Urothelium cell line (cell line): ENCODE measurements around the gene STK39.

ENCODE experiments used
- DNase-seq: peaks from one replicate; pipeline ENCODE4 v3.0.0; 2011; ENCODE audit warnings: low spot score, mixed read lengths
- FAIRE-seq: peaks from 2 replicates; lab custom pipeline; 2011; peaks lifted over from hg19 to GRCh38; lab: Jason Lieb, UNC

STK39 gene

GRCh38 chr2:168185583-168186274 lies 61.7 kb downstream of the STK39 start:
- no peak for FAIRE-seq
- DNase-seq: no peak

DNA sequence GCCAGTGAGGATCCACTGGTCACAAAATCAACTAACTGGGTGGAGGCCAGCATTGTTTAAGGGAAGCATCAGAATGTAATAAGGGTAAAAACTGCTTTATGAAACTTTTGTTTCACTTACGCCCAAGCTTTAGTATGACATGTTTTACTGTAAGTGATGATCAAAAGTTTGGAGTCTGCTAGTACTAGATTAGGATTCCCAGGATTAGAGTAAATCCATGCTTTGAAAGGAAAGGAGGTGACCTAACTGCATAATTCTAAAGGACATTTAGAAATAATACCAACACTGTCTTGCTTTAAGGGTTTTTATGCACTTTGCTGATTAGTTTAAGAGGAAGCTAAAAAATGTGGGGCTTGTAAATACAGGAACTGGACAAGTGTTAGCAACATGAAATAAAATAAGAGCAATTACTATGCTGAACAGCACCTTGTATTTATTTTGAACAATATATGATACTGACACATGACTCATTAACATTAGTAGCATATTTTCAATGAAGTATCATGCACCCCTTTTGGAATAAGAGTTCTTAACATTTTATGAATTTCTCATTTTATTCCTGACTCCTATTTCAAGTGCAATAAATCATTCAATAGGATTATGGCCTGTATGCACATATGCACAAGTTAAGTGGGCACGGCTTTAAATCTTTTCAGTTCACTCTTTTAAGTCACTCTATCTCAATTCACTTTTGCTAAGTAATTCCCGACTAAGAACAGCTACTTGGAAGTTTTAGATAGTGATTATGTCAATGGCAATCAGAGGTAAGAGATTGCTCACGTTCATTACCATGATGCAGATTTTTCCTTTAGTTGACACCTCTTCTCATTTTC lies 62.5 kb downstream of the STK39 start:
- FAIRE-seq (no peak), DNase-seq (no peak)

DNA sequence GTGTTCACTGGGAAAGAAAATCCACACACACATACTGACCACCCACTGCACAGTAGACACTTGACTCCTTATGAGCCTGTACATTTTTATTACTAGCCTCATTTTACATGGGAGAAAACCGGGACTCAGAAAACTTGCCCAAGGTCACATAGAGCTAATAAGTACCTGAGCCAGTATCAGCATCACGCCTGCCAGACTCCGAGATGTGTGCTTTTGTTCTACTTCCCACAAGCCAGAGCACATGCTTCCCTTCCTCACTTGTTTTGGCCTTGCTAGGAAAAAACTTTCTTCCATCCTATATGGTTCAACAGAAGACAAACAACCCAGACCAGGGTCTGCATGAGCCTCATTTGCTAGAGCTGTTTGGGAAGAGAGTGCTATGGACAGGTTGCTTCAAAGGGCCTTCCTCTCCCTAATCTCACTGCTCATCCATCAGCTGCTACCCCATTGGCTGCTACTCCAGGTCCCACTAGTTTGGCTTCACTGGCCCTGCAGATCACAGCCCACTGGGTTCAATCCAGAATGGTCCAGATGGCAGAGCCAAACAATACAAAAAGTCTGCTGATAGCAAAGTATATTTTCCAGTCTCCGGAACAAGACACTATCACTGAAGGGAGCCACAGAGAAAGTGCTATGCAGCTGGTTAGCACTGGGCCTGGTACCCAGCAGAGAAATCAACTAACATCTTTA lies 63.9 kb downstream of the STK39 start:
- FAIRE-seq (no peak), DNase-seq (no peak)

DNA sequence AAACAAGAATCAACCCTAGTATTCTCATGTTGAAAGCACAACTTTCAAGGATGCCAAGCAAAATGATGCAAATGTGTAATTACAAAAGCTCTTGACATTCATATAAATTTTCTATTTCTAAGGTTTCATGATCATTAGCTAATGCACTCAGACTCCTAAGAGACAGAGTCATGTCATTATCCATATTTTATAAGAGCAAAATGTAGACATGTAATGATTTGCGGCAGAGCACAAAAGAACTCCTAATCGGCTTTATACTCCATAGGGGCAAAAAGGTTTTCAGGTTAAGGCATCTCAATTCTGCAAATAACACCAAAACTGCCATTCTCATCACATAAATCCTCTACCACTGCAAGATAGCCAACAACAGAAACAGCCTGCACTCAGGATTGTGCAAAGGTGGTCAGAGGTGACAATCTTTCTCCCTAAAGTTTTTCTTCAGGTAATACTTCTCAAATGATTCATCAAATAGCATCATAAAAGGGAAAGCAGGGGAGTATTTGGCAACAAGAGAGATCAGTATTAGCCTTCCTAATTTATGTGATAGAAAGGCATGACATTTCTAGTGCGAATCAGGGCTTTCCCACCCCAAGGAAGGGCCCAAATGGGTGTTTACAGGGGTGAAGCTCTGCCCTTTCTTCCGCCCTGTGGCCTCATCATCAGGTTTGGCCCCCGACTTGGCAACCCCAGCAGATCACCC lies 64.7 kb downstream of the STK39 start:
- FAIRE-seq (no peak), DNase-seq (no peak)

DNA sequence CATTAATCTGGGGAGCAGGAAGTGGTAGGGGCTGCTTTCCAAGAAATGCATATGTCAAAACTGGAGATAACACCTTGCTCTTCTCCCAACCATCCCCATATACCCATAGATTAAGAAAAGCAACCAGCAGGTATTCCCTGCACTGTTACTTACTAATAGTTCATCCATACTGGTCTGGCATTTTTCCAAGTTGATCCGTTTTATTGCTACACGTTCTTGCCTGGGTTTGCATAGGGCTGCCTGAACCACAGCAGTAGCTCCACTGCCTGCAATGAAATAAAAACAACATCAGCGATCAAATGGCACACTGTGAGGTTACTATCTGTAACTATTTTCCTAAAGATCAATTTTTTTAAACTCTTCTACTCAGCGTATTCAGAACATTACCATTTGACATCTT lies 65.6 kb downstream of the STK39 start:
- FAIRE-seq (no peak), DNase-seq (no peak)

- no peak for FAIRE-seq
- DNase-seq: no peak
Observed at GRCh38 chr2:168180914-168181313, 66.5 kb downstream of the STK39 start.

DNA sequence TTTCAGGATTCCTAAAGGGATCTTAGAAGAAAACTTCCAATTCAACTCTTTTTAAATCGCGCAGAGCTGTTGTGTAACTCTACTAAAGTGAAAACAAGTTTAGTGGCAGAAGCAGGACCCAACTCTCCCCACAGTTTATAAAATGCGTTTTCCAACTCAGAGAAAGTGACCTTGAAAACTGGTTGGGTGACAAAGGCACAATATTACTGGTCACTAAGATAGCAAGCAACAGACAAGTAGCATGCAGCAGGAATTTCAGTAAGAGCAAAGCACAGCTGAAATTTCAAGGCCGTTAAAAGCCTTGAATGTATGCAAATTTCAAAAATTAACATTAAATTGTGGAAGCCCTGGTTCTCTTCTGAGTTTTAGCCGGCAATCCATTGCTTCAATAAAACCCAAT lies 66.9 kb downstream of the STK39 start:
- no peak for FAIRE-seq
- DNase-seq: no peak

DNA sequence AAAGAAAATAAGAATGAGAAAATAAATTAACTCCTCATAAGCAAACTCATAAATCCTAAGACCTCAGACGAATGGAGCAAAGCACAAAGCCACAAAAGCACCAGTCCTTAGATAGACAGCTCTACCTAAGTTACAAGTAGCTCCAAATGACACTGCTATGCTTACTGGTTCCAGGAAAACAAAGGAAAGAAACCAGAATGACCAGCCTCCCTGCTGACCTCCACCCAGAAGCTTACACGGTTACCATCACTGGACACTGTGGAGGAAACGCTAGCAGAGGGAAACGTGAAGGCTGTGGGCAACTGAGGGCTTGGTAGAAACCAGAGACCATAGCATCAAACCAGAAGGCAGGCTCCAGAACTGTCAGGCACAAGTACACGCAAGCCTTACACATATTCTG lies 67.8 kb downstream of the STK39 start:
- no peak for DNase-seq
- FAIRE-seq: no peak

GRCh38 chr2:168178520-168179324 lies 68.7 kb downstream of the STK39 start:
- DNase-seq: no peak

DNA sequence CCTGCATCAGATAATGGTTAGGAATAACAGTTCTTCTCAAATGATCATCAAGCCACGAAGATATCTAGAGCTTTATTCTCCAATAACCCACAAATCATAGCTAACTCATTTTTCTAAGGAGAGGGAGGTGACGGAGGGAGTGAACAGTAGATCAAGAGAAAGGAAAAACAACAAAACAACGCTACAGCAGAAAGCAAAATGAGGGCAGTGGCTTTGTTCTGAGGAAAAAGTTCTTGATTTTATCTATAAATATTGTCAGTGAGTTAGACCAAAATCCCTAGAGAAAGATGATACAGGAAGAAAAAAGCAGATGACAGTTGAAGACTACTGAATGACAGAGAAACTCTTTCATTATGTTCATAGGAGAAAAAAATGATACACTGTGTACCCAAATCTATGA lies 71.0 kb downstream of the STK39 start:
- FAIRE-seq: no peak
- no peak for DNase-seq

More at GRCh38 chr2:168178520-168179324, 68.7 kb downstream of the STK39 start:
- FAIRE-seq: no peak

- DNase-seq (no peak), FAIRE-seq (no peak)
Observed at GRCh38 chr2:168175469-168175868, 71.9 kb downstream of the STK39 start.

DNA sequence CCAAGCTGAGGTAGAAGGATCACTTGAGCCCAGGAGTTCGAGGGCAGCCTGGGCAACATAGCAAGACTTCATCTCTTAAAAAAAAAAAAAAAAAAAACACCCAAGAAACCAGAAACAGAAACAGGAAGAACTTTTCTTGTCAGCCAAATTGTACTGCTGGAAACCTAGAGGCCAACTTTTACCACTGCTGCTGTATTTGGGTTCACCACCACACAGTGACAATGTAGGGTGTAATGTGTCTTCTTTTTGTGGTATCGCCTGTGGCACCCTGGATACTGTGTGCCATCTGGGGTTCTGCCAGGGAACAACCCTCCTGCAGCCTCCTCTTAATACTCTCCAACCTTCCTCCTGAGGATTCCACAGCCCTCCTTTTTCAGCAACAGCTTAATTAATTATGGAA lies 72.6 kb downstream of the STK39 start:
- FAIRE-seq: no peak
- no peak for DNase-seq

DNA sequence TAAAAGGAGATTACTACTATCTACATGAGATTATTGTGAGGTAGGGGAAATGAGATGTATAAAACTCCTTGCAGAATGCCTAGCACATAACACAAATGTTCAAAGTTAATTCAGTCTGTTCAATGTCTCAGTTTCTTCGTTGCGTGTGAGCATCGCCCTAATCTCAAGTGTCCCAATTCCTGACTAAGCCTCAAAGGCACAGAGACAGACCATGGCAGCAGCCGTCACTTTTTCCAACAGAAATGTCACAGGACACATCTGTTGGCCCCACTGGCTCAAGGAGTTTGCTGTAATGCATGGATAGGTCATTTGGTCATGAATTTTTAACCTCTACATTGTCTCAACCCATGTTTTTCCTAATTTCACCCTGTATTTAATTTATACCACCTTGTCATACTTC lies 75.3 kb downstream of the STK39 start:
- DNase-seq: no peak
- no peak for FAIRE-seq

- DNase-seq (no peak), FAIRE-seq (no peak)
Observed at GRCh38 chr2:168171059-168171762, 76.2 kb downstream of the STK39 start.

GRCh38 chr2:168169097-168169745 lies 78.2 kb downstream of the STK39 start:
- DNase-seq (no peak), FAIRE-seq (no peak)

DNA sequence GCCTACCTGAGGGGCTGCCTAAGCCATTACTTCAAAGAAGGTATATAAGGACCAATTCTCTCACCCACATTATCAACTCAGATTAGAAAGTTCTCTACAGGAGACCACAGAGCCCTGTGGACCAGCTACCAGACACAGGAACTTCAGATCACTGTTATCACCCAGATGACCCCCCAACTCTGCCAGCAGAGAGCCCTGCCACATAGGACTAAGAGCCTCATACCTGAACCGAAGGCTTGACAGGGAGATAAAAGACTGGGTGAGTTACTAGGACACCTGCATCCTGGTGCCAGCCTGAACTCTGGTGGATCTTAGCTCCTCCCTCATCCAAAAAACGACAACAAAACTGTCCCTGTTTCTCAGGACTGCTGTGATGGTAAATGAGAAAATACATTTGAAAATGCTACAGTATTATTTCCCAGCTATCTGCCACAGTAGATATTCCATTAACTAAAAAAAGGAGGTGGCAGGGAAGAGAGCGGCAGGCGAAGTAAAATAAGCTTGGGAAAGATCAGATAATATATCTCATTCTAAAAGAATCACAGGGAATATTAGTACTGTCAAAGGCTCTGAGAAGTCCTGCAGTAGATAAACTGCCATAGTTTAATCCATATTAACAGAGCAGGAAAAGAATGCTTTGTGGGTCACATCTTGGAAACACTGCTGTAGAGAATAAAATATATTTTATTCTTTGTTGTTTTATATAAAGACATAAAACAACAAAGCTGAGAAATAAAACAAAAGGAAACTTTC lies 79.7 kb downstream of the STK39 start:
- FAIRE-seq: no peak
- DNase-seq: no peak

GRCh38 chr2:168166902-168167510 lies 80.4 kb downstream of the STK39 start:
- DNase-seq (peak; percentile 37), FAIRE-seq (no peak)
